Omental fat pad (tissue), 4 donors: ENCODE data around the gene AGPAT1. TPM values are rescaled to one million over a fixed set of nuclear protein-coding genes. Genes with fewer than 3 reads are reported as not detected.

Experiments used
- ATAC-seq: fragments of 150-250 bp; one replicate; pipeline ENCODE4 v1.9.1; 2016; ENCODE audit warnings: mild to moderate bottlenecking, moderate library complexity; ENCODE audit not compliant: low FRiP score
- DNase-seq: peaks from one replicate; pipeline ENCODE4 v3.0.0-alpha.2; 2019; ENCODE audit warnings: low spot score
- total RNA-seq, 4 donors: library from RNA; depleted of rRNA; stranded (reverse); fragments of >200 nt; gene quantifications; one replicate each; pipeline ENCODE4 v1.1.0, GENCODE V29; 2016
- TF ChIP-seq, protein P1 (sequence below), 3 donors: fragments of 450-650 bp; IDR thresholded peaks; one replicate each; pipeline ENCODE4 v1.5.1; 2016 to 2017; ENCODE audit warnings: antibody characterized with exemption in 3 of 3, mild to moderate bottlenecking in 3 of 3, moderate library complexity in 2 of 3

The AGPAT1 gene
- total RNA-seq, 4 donors from 2014 or later: 26.4 to 40.9 (median 35.7) TPM

DNA sequence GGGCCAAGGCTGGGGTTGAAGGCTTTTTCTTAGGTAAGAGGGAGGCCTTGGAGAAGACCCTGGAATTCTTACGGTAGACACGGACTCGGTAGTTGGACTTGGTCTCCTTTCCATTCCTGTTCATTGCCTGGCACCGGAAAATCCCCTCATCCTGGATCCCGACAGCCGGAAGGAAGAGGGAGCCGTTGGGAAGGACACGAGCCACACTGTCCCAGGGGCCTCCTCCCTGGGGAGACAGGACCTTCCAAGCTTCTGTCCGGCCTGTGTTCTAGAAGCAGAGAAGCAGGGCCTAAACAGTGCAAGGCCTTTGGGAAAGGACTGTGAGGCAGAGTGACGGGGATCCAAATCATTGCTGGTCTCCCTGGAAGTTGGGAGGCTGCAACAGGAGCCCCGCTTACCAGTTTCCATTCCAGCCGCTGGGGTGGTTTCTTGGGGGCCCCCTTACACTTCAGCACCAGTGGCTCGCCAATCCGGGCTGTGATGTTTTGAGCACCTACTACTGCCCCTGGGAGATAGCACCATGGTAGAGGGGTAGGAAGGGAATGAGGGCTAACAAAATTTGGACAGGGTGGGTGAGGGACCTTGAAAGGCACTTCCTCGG, 7.7 kb upstream of the AGPAT1 start:
- ATAC-seq (no peak), DNase-seq (no peak)
- TF ChIP-seq, protein P1, sequence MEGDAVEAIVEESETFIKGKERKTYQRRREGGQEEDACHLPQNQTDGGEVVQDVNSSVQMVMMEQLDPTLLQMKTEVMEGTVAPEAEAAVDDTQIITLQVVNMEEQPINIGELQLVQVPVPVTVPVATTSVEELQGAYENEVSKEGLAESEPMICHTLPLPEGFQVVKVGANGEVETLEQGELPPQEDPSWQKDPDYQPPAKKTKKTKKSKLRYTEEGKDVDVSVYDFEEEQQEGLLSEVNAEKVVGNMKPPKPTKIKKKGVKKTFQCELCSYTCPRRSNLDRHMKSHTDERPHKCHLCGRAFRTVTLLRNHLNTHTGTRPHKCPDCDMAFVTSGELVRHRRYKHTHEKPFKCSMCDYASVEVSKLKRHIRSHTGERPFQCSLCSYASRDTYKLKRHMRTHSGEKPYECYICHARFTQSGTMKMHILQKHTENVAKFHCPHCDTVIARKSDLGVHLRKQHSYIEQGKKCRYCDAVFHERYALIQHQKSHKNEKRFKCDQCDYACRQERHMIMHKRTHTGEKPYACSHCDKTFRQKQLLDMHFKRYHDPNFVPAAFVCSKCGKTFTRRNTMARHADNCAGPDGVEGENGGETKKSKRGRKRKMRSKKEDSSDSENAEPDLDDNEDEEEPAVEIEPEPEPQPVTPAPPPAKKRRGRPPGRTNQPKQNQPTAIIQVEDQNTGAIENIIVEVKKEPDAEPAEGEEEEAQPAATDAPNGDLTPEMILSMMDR (IDR thresholded peaks at IDR 0.05): no peak

DNA sequence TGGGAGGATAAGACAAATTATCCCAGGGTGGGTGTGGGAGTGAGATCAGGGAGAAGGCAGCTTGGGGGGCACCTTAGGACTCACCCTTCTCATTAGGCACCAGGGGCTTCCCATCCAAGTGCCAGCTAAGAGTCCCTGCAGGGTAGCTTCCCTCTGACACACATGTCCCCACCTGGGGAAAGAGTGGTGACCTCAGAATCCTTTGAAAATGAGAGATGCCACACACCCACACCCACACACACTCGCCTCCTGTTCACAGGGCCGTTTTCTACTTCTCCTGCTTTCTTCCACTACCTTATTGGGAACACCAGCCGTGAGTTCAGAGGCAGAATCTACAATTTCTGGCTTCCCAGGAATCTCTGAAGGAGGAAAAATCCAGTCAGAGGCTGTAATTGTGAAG, 7.1 kb upstream of the AGPAT1 start:
- DNase-seq (no peak), ATAC-seq (no peak)
- TF ChIP-seq, protein P1 (IDR thresholded peaks at IDR 0.05): no peak

DNA sequence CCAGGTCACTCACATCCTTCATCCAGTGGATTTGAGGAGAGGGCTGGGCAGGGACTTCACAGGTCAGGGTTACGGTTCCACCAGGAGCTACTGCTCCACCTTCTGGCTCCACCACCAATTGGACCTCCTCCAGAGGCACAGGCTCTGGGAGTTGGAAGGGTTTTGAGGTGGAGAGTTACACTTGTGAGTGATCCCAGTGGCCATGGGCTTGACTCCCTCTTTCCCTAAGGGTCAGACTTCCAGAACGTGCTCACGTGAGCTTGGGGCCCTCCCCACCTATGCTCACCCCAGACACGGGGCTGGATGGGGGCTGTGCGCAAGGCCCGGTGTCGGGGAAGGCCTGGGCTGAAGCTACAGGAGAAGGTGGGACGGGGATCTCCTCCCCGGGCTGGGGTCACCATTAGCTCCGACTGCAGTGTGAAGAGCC, 6.7 kb upstream of the AGPAT1 start:
- ATAC-seq (no peak), DNase-seq (no peak)
- TF ChIP-seq, protein P1 (IDR thresholded peaks at IDR 0.05): no peak

DNA sequence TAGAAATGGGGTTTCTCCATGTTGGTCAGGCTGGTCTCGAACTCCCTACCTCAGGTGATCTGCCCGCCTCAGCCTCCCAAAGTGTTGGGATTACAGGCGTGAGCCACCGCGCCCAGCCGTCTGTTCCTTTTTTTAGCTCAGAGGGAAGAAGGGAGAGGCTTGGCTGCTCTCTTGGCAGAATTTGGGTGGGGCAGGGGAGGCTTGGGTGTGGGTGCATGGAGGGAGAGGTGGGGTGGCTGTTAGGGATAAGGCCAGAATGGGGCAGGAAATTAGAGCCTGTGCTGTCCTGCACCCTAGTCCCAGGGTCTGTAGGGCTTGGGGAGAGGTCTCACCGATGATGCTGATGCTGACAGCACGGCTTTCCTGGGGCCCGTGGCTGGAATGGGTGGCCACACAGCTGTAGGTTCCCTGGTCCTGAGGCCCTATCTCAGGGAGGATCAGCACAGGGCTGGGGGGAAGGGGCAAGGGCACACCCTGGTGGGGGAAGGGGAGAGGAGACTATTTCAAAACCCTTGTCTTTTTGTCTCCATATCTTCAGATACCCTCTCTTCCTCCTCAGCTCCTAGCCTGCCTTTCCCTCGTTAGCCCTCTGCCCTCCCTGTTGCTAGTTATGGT, 6.1 kb upstream of the AGPAT1 start:
- TF ChIP-seq, protein P1 (IDR thresholded peaks at IDR 0.05): no peak
- ATAC-seq: no peak
- no peak for DNase-seq

DNA sequence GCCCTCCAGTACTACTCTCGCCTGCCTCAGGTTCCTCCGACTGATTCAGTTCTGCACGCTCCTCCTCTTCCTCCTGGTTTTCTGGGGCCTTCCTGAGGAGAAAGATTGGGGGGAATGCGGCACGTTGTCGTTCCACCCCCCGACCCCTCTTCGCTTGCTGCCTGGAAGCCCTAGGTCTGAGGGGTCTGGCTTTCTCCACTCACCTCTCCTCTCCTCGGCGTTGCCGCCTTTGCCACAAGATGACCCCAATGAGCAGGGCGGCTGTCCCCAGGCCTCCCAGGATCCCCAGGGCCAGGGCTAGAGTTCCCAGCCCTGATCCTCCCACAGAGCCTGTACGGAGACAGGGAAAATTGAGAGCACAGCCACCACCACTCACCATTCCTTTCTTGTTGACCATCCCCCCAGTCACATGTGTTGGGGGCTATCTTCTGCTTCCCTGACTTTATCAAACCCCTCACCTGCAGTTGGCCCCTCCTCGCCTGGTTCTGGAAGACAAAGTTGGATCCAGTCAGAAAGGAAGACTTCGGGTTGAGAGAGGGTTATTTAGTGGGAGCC, 5.3 kb upstream of the AGPAT1 start:
- DNase-seq: no peak
- TF ChIP-seq, protein P1 (IDR thresholded peaks at IDR 0.05): no peak
- ATAC-seq: no peak

DNA sequence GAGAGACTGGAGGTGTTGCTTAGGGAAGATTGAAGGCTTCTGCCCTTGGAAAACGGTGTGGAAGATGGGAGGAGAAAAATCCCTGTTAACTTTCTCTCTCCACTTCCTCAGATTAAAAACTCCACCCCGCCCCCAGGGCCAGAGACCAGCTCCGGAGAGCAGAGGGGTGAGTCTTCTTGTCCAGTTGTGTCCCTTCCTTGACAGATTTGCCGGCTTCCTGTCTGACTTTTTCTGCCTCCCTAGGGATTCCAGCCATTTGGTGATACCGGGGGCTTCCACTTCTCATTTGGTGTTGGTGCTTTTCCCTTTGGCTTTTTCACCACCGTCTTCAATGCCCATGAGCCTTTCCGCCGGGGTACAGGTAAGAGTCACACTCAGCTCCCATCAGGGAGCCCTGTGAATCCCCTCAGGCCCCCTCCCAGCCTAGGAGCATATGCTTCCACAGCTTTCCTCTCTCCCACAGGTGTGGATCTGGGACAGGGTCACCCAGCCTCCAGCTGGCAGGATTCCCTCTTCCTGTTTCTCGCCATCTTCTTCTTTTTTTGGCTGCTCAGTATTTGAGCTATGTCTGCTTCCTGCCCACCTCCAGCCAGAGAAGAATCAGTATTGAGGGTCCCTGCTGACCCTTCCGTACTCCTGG, 4.0 kb upstream of the AGPAT1 start:
- ATAC-seq (no peak), DNase-seq (no peak)
- TF ChIP-seq, protein P1 (IDR thresholded peaks at IDR 0.05): no peak
